BJ (cell line): ENCODE data around the gene PXN. TPM values are rescaled to one million over a fixed set of nuclear protein-coding genes. Genes with fewer than 3 reads are reported as not detected.

Experiments
- CTCF ChIA-PET: fragments of 350-600 bp; formaldehyde crosslinking; extraction: SDS; loops from one replicate; lab custom pipeline; 2021; ENCODE audit warnings: antibody characterized with exemption, inconsistent platforms; lab: Yijun Ruan, JAX
- POLR2A ChIA-PET: fragments of 300-600 bp; sonication (Branson Sonifier 250); formaldehyde crosslinking; extraction: SDS; loops from one replicate; lab custom pipeline; 2021; ENCODE audit warnings: antibody characterized with exemption; lab: Charles Lee
- DNase-seq: peaks from one replicate; pipeline ENCODE4 v3.0.0-alpha.2; 2011; ENCODE audit warnings: low read depth
- H3K27me3 ChIP-seq: 2 replicates; pipeline ENCODE4 v1.6.0; 2011; ENCODE audit warnings: low read length; ENCODE audit not compliant: control insufficient read depth, insufficient read depth
- H3K36me3 ChIP-seq: 2 replicates; pipeline ENCODE4 v1.5.1; 2011; ENCODE audit warnings: low read length; ENCODE audit not compliant: control insufficient read depth, insufficient read depth
- H3K4me3 ChIP-seq: 2 replicates; pipeline ENCODE4 v1.5.1; 2011; ENCODE audit warnings: low read depth, mild to moderate bottlenecking, control low read depth, low read length
- polyA plus RNA-seq: library from polyadenylated mRNA; depleted of rRNA; stranded (reverse); fragments of >200 nt; gene quantifications from 2 replicates; pipeline ENCODE4 v1.2.3, GENCODE V29; 2011
- TF ChIP-seq, protein P1 (sequence below): IDR thresholded peaks from 2 replicates; pipeline ENCODE4 v1.5.1; 2011; ENCODE audit warnings: low read depth, mild to moderate bottlenecking, control low read depth, inconsistent platforms, low read length, moderate library complexity; ENCODE audit not compliant: insufficient read depth

The PXN gene
- polyA plus RNA-seq, 1 experiment: 41.8 TPM

- ChIA-PET POLR2A (interaction anchor here (0.9 to 1.7 kb wide), 3 partner anchors 27 to 63 kb away, joined by 6 to 7 read pairs (median 7); no protein-coding TSS in a partner anchor), CTCF (interaction anchor here (0.6 to 11.4 kb wide), 18 partner anchors 9 to 269 kb away, joined by 3 to 482 read pairs (median 6); partner anchors contain the start of genes PXN, RNU4-1, RNU4-2 and RPLP0)
- TF ChIP-seq, protein P1, sequence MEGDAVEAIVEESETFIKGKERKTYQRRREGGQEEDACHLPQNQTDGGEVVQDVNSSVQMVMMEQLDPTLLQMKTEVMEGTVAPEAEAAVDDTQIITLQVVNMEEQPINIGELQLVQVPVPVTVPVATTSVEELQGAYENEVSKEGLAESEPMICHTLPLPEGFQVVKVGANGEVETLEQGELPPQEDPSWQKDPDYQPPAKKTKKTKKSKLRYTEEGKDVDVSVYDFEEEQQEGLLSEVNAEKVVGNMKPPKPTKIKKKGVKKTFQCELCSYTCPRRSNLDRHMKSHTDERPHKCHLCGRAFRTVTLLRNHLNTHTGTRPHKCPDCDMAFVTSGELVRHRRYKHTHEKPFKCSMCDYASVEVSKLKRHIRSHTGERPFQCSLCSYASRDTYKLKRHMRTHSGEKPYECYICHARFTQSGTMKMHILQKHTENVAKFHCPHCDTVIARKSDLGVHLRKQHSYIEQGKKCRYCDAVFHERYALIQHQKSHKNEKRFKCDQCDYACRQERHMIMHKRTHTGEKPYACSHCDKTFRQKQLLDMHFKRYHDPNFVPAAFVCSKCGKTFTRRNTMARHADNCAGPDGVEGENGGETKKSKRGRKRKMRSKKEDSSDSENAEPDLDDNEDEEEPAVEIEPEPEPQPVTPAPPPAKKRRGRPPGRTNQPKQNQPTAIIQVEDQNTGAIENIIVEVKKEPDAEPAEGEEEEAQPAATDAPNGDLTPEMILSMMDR: no peak
- Histone ChIP-seq H3K36me3 (peaks cover 13% of the 10 kb centered on the region), H3K4me3 (no peak overlapping the region), H3K27me3 (no peaks in the 10 kb centered on the region)
- no peak for DNase-seq
Measured at GRCh38 chr12:120228041-120228290, 37.6 kb downstream of the PXN start.

DNA sequence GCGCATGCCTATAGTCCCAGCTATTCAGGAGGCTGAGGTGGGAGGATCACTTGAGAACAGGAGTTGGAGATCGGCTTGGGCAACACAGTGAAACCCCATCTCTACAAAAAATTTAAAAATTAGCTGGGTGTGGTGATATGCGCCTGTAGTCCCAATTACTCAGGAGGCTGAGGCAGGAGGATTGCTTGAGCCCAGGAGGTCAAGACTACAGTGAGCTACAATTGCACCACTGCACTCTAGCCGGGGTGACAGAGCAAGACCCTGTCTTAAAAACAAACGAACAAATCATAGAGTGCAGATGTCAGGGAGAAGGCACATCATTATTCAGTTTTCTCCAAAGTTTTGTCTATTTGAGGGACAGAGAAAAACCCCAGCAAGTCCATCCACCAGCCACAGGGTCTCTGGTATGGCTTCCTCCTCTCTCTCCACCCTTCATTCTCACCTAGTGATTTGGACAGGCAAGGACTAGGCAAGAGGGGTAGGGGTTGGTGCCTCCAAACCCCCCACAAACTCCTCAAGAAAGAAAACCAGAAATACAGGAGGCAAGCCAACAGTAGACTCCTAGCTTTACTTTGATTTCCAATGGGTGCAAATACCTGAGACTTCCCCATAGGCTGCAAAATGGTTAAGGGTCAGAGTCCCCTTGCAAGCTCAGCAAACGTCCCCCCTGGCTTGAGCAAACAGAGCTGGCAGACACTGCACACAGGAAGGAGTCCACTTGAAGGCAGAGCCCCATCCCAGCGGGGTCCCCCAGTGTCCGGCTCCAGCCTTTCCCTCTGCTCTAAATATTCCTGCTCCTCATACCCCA is 38.1 kb downstream of the PXN start:
- TF ChIP-seq, protein P1: no peak
- CTCF ChIA-PET: interaction anchor here (0.6 to 11.4 kb wide), 22 partner anchors 9 to 269 kb away, joined by 3 to 482 read pairs (median 4); partner anchors contain the start of genes PXN, RNU4-1, RNU4-2 and RPLP0
- peaks cover 17% of the 10 kb centered on the region for H3K36me3 ChIP-seq

GRCh38 chr12:120225852-120226640 is 39.5 kb downstream of the PXN start:
- CTCF ChIA-PET: interaction anchor here (1.1 to 11.4 kb wide), 5 partner anchors 9 to 65 kb away, joined by 4 to 482 read pairs (median 46); partner anchors contain the start of genes PXN, RNU4-1, RNU4-2 and RPLP0
- H3K36me3 ChIP-seq: peaks cover 31% of the 10 kb centered on the region
- no peak for DNase-seq
- TF ChIP-seq, protein P1: 0 out of 2 replicates have a peak, but pooled peaks have one; percentile 7
- H3K4me3 ChIP-seq: no peak overlapping the region
- POLR2A ChIA-PET: interaction anchor here (0.6 to 1.2 kb wide), 2 partner anchors 57 to 65 kb away, joined by 4 to 6 read pairs; no protein-coding TSS in a partner anchor
- no peaks in the 10 kb centered on the region for H3K27me3 ChIP-seq

More for the DNA sequence above, 38.1 kb downstream of the PXN start:
- Histone ChIP-seq H3K4me3 (no peak overlapping the region), H3K27me3 (no peaks in the 10 kb centered on the region)
- POLR2A ChIA-PET: interaction anchor here (0.9 to 1.7 kb wide), 3 partner anchors 26 to 63 kb away, joined by 6 to 7 read pairs (median 7); no protein-coding TSS in a partner anchor
- no peak for DNase-seq

GRCh38 chr12:120225200-120225558 is 40.4 kb downstream of the PXN start:
- ChIA-PET CTCF (interaction anchor here (1.1 to 11.4 kb wide), 5 partner anchors 9 to 77 kb away, joined by 4 to 482 read pairs (median 4); partner anchors contain the start of genes PXN, RPLP0 and SIRT4), POLR2A (interaction anchor here (1.2 kb wide), 1 partner anchor 66 kb away, joined by 4 read pairs; no protein-coding TSS in a partner anchor)
- TF ChIP-seq, protein P1: no peak
- H3K36me3 ChIP-seq: peaks cover 39% of the 10 kb centered on the region
- no peak for DNase-seq
- no peak overlapping the region for H3K4me3 ChIP-seq
- no peaks in the 10 kb centered on the region for H3K27me3 ChIP-seq
